ENCODE results near the gene RUNDC1.
A peak's percentile ranks its signal among the peaks of the same experiment; 100 is the strongest.

Gene RUNDC1

DNA sequence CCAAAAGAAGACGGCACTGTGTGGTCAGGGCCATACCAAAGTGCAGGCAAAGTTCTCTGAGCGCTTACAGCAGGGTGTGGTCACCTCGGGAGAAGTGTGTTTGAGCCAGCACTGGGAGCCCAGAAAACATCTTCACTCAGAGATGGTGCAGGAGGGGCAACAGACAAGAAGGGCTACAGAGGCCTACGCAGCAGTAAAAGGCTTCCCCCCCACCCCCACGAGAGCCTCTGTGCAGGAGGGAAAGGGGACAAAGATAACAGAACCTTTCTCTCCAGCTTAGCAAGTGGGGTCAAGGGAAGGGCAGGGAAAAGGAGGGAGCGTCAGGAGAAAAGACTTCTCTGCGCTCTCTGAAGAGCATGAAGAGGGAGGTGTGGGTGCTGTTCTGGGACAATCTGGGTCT, 39.1 kb downstream of the RUNDC1 start:
- DNase-seq = no peak

DNA sequence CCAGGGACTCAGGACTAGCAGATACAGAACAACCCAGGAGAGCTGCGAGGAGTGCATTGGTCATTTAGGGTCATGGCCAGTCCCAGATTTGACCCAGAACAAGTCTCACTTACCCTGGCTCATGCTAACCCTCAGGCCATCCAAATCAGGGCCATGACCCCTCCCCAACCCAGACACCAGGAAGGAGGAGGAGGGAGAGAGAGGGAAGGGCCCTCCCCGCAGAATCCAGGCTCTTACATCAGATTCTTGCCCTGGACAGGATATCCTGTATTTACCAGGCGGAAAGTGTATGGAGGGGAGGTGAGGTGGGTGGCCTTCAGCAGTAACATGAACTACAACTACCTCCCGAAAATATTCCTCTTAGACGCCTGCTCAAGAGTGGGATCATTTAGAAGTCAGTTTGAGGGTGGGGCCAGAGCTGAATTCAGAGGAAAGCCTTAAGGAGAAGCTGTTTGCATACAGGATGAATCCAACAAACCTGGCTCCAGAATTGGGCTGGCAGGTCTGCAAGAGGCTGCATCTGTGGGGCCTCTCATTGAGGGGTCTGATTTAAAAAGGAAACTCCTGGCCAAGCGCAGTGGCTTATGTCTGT, 39.8 kb downstream of the RUNDC1 start:
- DNase-seq = no peak

DNA sequence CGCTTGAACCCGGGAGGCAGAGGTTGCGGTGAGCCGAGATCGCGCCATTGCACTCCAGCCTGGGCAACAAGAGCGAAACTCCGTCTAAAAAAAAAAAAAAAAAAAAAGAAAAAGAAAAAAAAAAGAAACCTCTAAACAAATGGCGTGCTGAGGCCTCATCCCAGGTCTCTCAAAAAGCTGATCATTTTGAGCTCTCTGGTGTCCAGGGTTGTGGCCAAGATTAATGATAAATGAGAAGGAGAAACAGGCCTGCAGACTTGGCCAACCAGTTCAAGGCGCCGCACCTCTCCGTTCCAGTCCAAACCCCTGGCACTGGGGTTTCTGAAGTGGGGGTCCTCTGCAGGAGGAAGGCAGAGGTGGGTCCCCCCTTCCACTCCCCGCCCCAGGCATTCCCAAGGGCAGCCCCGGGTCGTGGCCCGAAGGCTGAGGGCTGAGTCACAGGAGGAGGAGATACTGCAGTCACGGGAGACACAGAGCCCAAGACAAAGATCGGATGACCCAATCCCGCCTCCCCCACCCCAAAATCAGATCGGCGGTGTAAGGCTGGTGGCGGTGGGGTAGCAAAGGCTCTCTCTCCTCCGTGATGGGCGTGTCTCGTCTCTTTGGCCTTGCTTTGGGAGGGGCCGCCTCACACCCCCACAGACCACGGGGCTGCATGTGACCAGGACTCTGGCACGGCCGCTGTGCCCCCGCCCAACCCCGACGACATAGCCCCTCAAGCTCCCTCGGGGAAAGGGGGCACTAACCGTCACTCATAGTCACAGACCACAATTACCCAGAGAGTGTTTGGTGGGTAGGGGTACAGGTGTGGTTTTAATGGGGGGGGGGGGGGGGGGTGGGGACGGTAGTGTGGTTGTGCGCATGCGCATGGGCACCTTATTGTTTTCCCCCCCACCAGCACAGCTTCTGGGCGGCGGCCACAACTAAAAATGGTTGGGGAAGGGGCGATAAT, 40.7 kb downstream of the RUNDC1 start:
- peak in 11 of 14 donors; percentile 30 to 81 (median 66) for DNase-seq

DNA sequence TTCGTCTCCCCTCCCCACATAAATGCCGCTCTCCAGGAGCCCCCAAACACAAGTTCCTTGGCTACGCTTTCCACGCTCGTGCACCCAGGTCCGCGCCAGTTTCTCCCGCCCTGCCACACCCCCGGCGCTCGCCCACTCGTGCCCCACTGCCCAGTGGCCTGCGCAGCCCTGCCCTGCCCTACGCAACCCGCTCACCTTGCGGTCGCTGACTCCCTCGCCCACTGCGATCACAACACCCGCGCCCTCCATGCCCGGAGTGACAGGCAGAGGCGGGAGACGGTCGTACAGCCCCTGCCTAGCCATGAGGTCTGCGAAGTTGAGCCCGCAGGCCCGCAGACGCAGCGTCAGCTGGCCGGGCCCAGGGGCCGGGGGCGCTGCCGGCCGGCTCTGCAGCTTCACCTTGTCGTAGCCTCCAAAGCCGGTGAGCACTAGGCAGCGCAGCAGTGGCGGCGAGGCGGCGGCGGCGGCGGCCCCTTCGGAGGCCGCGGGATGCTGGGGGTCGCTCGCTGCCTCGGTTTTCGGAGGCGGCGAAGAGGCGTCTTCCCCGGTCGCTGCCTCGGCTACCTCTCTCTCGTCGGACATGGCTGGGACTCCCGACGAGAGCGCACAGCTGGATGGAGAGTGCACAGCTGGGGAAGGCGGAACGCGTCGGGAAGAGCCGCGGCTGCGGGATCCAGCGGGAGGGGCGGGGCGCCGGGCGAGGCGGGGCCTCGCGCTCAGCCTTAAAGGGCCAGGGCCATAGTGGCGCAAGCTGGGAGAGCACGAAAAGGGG, 41.6 kb downstream of the RUNDC1 start, which contains the start of gene VAT1:
Gene VAT1 (minus strand): TSS at position 645 of the 772 bp plus-strand sequence. CDS start 63 bp downstream, at position 582.
- peak in 12 of 14 donors; percentile 19 to 80 (median 62) for DNase-seq

DNA sequence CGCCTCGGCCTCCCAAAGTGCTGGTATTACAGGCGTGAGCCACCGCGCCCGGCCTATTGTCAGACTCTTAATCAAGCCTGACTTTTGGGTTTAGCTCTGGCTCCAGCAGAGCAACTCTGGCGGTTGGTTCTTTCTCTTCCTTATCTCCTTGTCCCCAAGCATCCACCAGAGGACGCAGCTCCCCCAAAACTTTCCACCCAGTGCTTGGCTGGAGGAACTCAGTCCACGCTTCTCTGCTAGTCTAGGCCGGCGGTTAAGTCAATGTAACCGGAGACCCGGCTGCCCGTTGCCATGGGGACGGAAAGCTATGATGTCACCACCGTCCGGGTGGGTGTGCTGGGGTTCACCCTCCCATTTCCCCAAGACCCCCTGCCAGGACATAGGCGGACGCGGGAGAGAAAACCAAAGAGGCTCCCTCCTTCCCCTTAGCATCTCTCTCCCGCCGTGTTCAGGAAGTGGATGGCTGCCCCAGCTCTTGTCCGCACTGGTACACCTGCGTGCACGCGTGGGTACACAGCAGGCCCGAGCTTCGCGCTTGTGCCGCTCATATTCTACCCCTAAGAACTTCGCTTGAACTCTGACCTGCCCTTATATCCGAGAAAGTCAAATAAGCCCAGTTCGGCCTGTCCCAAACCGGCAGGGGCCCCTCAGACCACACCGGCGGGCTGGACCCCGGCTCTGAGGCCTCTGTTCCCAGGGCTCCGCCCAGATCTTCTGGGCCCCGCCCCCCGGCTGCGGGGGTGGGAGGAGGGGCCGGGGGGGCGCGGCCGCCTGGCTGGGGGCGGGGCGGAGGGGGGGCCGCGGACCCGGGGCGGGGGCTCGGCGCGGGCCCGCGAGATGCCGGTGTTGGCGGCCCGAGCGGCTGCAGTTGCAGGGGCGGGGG, 44.3 kb downstream of the RUNDC1 start, which contains the start of gene RND2:
Gene RND2 (plus strand): TSS at position 825 of the 883 bp plus-strand sequence. CDS start 117 bp downstream, outside the sequence.
- peak in 13 of 14 donors; percentile 36 to 86 (median 76) for DNase-seq

DNA sequence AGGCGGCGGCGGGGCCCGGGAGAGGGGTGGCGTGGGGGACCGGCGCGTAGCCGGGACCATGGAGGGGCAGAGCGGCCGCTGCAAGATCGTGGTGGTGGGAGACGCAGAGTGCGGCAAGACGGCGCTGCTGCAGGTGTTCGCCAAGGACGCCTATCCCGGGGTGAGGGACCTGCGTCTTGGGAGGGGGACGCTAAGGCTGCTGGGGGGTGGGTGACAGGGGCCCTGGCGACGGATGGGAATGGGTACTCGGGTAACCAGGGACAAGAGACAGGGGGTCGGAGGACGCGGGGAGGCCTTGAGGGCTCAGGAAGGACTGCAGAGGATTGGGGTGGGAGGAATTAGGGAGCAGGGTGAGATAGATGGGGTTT, 44.9 kb downstream of the RUNDC1 start:
- DNase-seq = peak in 1 of 14 donors; percentile 36

DNA sequence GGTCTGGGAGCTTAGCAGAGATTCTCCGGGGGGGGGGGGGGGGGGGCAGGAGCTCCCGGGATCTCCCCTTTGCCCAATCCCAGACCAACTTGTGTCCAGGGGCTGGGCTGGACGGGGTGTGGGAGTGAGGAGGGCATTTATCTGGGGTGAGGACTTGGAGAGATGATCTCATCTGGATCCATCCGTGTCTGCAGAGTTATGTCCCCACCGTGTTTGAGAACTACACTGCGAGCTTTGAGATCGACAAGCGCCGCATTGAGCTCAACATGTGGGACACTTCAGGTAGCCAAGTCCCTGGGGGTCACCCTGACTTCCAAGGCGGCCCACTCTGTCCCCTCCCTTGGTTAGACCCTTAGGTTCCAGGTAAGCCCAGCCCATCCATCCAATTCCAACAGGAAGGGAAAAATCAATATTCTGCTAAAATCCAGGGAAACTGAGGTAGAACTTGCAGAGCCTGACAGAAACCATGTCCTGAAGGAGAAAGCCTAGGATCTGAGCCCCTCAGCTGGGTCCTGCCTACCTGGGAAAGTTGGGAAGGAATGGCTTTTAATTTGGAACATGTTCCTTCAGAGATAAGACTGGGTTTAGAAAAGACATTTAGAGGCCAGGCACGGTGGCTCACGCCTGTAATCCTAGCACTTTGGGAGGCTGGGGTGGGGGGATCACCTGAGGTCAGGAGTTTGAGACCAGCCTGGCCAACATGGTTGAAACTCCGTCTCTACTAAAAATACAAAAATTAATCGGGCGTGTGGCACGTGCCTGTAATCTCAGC, 45.6 kb downstream of the RUNDC1 start:
- DNase-seq = no peak

DNA sequence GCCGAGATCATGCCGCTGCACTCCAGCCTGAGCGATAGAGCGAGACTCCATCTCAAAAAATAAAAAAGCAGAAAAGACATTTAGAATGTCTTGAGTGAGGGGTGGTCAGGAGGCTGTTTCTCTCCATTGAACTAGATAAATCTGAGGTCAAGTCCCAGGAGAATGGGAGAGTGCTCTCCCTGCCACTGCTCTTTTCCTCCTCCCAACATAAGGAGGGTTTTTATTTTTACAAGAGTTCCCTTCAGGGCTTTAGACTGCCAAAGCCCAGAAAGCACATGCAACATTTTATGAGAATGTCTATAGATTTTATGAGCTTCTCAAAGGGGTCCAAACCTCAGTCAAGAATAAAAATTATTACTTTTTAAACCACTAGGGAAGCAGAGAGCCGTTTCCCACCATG, 46.2 kb downstream of the RUNDC1 start:
- DNase-seq = no peak

DNA sequence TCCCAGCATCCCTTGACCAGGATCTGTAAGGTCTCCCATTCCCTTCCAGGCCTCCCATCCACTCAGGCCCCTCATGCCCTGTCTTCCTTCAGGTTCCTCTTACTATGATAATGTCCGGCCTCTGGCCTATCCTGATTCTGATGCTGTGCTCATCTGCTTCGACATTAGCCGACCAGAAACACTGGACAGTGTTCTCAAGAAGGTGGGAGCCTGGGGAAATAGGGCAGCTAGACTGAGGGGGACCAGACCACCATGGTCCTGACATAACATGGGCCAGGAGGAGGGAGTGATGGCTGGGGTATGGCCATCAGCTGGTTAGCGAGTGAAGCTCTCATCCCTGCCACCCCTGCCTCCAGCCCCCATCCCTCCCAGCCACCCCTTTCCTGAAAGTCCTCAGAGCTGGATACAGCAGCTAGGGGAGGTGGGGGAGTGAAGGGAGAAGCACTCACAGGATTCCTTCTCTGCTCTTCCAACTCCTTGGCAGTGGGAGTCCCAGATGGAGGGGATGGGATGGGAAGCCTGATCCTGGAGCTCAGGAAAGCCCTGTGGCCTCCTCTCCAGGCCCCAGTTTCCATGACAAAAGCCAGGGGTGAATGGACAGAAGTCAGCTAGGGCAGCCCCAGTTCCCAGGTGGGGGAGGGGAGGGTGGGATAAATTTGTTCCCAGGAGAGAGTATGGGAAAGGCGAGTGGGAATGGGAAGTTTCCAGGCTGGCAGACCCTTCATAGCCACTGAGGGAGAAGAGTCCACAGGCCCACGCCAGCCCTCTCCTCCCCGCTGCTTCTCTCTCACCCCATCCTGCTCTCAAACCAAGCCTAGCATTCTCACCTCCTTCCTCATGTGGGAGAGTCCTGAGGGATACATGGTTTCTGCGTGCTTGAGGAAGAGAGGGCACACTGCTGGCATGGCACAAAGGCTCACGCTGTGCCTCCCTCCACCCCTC, 47.0 kb downstream of the RUNDC1 start:
- no peak for DNase-seq

DNA sequence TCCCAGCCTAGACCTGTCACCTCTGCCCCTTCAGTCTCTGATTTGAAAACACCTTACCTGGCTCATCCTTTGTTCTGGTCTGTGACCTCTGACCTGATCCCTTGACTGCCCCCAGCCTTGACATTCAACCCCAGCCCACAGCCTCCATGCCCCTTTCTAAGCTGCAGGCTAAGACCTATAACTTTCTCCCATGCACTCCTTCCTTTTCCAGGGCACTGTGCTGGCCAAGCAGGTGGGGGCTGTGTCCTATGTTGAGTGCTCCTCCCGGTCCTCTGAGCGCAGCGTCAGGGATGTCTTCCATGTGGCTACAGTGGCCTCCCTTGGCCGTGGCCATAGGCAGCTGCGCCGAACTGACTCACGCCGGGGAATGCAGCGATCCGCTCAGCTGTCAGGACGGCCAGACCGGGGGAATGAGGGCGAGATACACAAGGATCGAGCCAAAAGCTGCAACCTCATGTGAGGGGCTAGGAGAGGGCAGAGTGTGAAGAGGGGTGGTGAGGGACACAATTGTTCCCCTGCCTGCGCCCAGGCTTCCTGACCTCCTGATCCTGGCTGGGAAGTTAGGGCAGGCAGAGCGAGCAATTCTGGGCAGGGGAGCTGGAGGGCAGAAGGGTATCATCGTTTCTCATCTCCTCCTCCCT, 48.0 kb downstream of the RUNDC1 start:
- DNase-seq = no peak

DNA sequence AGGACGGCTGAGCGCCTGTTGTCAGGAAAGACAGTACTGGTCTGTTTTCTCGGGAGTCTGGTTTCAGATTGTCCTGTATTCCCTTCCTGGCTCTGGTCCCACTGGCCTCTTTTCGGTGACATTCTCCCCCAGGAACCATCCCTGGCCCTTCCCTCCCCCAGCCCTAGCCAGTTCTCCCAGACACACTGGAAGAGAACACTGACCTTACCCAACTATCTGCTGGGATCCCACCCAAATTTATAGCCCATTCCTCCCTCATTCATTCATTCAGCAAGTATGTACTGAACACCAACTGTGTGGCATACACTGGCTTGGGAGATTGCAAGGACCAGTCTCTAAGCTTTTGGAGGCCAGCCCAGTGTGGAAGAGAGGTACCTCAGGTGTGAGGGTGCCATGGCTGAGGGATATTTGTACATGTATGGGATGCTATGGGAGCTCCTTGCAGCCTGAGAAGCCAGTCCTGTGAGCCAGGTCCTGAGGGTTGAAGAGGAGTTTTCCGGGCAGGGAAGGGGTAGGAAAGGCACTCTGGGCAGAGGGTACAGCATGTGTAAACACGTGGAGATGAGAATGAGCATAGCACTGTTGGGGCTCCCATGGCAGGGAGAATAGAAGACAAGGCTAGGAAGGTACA, 49.9 kb downstream of the RUNDC1 start:
- peak in 9 of 14 donors; percentile 9 to 54 (median 31) for DNase-seq

DNA sequence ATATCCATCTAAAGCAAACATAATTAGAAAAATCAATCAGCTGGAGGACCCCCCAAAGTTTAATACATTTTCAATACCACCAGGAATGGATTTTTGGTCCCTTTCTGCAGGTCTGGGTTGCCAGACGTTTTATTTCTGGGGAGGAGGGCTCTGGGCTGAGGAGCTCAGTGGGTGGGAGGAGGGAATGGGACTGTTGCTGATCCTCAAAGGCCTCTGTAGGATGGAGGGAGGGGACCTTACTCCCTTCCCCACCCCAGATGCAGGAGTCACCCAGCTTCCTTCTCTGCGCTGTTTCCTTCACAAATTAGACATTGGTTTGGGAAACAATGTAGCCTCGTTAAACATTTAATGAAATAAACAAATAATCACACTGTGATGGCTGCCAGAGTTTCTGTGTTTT, 51.3 kb downstream of the RUNDC1 start:
- DNase-seq = no peak

DNA sequence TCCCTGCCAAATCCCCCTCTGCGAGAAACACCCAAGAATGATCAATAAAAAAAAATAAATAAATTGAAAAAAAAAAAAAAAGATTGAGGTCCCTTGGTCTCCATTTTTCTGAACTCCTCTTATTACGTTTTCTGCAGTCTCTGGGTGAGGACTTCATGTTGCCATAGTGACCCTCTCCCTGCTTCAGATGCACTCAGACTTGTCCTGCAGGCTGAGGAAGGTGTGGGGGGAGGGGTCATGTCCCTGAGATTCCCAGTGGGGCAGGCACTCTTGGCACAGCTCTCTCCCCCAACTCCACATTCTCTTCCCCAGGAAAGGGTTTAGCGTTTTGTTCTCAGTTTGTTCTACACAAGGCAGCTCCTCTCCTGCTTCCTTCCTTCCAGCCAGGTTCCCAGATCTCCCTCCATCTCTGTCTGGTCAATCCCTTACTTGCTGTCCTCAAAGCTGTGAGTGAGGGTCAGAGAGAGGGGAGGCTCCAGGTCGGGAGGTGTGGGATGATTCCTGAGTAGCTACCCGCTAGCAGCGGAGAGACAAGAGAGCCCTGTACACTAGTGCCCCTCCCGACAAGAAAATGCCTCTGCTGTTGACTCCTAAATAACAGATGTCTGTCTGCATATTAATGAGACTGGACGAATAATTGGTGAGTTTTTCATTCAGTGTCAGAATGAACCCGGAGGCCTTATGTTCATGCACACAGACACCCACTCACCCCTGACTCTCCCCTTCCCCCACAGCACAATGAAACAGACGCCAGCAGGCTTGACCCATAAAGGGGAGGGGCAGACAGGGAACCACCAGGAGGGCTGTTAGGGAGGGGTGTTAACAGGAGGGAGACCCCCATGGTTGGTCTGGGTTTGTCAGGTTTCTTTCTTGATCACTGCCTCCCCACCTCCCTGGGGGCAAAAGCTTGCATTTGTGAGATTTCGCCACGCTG, 53.9 kb downstream of the RUNDC1 start:
- peak in 2 of 14 donors; percentile 22 to 33 for DNase-seq

DNA sequence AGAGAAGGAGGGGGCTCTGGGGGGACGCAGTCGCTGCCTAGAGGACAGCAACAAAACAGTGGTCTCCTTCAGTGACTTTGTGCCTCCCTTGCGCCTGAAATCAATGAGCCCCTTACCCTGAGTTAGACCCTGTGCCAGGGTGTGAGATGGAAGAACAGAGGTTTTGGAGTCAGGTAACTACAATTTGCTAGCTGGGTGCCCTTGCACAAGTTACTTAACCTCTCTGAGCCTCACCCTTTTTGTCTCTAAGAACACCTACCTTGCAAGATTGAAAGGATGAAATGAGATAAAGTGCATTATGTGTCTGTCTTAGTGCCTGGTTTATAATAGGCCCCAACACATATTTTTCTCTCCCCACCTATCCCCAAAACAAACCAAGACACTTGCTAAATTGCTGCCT, 54.5 kb downstream of the RUNDC1 start:
- no peak for DNase-seq

DNA sequence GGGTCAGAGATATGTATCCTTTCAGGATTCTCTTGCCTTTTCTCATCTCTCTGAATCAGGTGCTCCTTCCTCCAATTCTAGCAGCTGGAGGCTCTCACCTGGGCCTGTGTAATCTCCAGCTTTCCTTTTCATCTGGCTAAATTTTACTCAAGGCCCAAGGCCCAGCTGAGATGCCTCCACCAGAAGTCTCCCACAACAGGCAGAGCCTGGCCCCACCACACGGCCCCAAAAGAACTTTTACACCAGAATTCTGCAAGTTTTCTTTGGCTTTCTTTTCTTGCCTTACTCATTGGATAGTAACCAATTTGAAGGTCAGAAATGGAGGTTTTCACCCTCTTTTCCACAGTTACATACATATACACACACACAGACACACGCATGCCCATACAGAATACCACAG, 59.3 kb downstream of the RUNDC1 start:
- DNase-seq = no peak

DNA sequence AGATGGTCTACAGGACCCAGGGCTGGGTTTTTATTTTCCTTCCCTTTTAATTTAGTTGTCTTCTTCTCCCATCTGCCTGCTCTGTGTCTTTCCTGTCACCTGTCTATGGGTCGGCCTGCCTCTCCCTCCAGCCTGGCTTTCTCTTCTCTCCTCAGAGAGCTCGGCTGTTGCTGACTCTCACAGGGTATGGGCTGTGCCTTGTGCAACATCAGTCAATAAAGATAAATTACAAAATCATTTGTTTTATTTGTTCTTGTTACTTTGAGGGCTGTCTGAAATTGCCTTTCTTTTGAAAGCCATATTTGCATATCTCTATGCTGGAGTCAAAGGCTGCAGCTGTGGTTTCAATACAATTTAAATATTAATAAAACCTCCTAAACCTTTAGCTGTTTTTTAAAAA, 60.3 kb downstream of the RUNDC1 start:
- DNase-seq = no peak

DNA sequence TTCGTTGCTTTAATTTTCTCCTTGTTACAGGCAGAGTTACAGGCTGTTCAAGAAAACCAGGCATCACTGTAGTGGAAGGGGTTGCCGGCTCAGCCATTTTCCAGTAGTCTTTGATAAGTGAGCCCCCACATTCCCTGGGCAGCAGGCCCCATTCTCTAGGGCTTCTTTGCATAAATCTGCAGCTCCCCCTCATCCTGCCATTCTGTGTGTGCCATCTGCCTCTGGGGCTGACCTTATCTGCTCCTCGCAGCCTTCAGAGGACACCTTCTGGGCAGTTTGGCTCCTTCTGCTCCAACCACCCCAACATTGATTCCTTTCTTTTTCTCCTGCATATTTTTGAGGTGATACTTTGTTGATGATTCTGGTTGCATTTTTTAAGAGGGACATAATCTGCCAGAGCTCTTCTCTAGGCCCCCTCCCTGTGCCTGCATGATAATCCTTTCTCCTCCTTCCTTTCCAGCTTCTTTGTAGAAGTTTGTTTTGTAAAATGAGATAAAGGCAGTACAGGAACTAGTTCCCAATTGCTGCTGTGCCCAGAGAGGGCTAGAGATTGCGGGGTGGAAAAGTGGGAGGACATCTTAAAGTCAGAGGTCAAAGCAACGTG, 61.8 kb downstream of the RUNDC1 start:
- DNase-seq = no peak
